Activated T-cell treated with anti-CD3 and anti-CD28 coated beads, Interleukin-2, amount 50 U/mL, for 24 hours (primary cell): ENCODE results near the gene ZNF74.

Experiments
- DNase-seq: peaks from one replicate; pipeline ENCODE4 v3.0.0-alpha.2; 2020
- H3K27ac Mint-ChIP-seq: 2 replicates; pipeline ENCODE4 v1.8.0; 2020; ENCODE audit warnings: mild to moderate bottlenecking, mixed read lengths
- H3K27me3 Mint-ChIP-seq: 2 replicates; pipeline ENCODE4 v1.8.0; 2020; ENCODE audit warnings: mixed read lengths
- H3K36me3 Mint-ChIP-seq: 2 replicates; pipeline ENCODE4 v1.8.0; 2020; ENCODE audit warnings: low read depth, mixed read lengths
- H3K4me1 Mint-ChIP-seq: 2 replicates; pipeline ENCODE4 v1.8.0; 2020; ENCODE audit warnings: low read depth, mixed read lengths
- H3K4me3 Mint-ChIP-seq: 2 replicates; pipeline ENCODE4 v1.8.0; 2020; ENCODE audit warnings: mild to moderate bottlenecking, moderate library complexity, mixed read lengths
- H3K9me3 Mint-ChIP-seq: 2 replicates; pipeline ENCODE4 v1.8.0; 2020; ENCODE audit warnings: mixed read lengths

ZNF74 gene

DNA sequence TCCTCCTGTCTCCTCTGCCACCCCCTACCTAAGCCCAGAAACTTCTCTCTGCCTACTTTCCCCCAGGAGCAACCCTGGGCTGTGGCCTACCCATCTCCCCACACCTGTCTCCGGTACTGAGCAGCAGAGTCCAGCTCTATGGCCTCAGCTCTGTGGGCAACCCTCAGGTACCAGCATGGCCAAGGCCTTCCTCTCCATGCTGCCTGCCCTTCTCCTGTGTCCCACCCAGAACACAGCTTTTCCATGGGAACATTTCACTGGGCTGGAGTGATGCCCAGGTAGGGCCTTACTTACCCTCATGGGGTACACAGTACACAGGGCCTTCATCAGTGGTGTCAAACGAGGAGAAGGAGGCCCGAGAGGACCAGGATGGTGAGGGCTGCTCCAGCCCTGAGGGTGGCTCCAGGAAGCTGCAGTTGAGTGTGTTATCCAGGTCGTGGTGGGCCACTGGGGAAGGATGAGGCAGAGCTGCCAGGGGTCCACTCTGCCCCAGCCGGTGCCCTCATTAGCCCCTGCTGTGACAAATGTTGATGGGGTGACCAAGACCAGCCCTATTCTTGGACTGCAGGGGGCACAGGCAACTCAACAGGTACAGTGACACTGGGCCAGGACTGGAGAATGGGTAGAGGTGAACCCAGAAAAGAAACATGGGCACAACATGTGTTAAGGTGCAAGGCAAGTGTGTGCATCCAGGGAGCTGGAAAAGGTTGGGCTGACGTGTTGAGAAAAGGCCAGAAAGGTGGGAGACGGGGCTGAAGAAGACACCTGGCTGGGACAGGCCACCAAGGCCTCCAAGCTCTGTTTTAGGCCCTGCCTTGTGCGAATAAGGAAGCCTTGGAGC, 33.4 kb downstream of the ZNF74 start:
- DNase-seq: peak; percentile 27
- Mint-ChIP-seq H3K27ac (no peak overlapping the region), H3K36me3 (no peaks in the 10 kb centered on the region), H3K9me3 (no peaks in the 10 kb centered on the region), H3K27me3 (peaks cover 62% of the 10 kb centered on the region), H3K4me1 (peaks cover 25% of the 10 kb centered on the region), H3K4me3 (no peak overlapping the region)

DNA sequence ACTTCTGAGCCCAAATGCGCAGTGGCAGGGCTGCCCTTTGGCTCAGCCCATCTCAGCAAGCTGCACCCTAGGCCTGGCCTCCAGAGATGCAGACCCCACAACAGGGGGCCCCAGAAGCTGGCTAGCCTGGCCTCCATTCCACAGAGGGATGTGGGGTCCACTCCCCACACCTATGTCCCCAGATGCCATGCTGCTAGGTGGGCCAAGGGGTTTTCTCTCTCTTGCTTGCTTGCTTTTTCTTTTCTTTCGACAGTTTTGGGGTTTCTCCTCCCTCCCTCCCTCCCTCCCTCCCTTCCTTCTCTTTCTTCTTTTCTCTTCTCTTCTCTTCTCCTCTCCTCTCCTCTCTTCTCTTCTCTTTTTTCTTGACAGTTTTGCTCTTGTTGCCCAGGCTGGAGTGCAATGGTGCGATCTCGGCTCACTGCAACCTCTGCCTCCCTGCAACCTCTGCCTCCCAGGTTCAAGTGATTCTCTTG, 34.0 kb downstream of the ZNF74 start:
- no peak overlapping the region for H3K4me3 Mint-ChIP-seq
- DNase-seq: peak; percentile 26
- no peaks in the 10 kb centered on the region for H3K9me3 Mint-ChIP-seq
- peaks cover 68% of the 10 kb centered on the region for H3K27me3 Mint-ChIP-seq
- peaks cover 25% of the 10 kb centered on the region for H3K4me1 Mint-ChIP-seq
- H3K27ac Mint-ChIP-seq: no peak overlapping the region
- no peaks in the 10 kb centered on the region for H3K36me3 Mint-ChIP-seq

DNA sequence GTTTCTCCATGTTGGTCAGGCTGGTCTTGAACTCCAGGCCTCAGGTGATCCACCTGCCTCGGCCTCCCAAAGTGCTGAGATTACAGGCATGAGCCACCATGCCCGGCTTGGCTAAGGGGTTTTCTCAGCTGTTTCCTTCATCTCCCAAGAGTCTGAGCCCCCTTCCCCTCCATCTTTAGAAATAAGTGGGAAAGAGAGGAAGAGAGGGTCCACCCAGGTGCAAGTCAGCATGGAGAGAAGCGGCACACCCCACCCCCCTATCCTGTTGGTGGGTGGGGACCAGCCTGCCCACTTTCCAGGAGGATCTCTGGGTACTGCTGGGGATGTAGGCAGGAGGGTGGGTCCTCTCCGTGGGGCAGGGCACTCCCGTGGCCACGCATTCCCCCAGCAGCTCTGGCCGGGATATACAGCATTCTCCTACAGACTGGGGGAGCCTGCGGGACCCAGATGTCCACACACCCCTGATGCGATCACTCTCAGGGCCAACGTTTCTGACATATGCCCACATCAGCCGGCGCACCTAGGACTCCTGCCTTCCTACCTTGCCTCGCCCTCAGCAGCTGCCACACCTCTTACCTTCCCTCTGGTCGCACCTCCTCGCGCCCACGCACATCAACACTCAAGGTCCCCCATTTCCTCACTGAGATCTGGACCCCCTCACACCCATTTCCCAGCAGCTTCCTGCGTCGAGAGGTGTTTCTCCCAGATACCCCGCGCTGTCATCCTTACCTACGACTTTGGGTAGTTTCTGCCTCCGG, 34.7 kb downstream of the ZNF74 start:
- peaks cover 68% of the 10 kb centered on the region for H3K27me3 Mint-ChIP-seq
- H3K4me1 Mint-ChIP-seq: peaks cover 25% of the 10 kb centered on the region
- no peaks in the 10 kb centered on the region for H3K9me3 Mint-ChIP-seq
- H3K4me3 Mint-ChIP-seq: peak overlapping the region; percentile 72
- H3K27ac Mint-ChIP-seq: no peak overlapping the region
- DNase-seq: peak; percentile 25
- no peaks in the 10 kb centered on the region for H3K36me3 Mint-ChIP-seq

DNA sequence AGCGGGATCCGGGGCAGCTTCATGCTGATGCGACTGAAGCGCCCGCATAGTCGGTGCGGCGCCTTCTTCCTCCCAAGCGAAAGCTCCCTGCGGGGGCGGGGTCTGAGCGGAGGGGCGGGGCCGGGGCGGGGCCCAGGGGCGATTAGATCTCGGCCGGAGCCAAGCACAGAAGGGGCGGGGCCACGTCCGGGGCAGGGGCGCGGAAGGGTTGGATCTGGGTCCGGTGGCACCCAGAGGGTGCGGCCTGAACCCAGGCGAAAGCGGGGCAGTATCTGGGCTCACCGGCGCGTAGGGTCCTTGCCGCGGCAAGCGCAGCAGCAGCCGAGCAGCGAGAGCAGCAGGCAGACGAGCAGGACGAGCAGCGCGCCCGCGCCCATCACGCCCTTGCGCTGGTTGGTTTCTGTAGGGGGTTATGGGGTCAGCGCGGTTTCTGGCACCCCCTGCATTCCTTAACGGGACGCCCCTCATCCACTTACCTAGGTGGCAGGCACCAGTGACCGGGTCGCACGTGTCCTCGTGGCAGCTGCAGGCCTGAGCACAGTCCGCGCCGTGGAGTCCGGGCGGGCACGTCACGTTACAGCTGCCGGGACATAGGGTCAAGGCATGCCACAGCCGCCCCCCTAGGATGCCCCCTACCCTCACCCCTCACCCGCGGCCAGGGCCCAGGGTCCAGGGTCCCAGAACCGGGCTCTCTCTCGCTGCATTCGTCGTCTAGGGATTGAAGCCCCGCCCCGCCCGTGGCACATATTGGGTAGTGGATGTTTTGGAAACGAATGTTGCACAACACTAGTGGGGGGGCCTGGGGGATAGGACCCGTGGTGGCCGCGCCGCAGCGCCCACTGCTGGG, 35.5 kb downstream of the ZNF74 start:
- peaks cover 70% of the 10 kb centered on the region for H3K27me3 Mint-ChIP-seq
- H3K4me3 Mint-ChIP-seq: peak overlapping the region; percentile 72
- H3K36me3 Mint-ChIP-seq: no peaks in the 10 kb centered on the region
- H3K9me3 Mint-ChIP-seq: no peaks in the 10 kb centered on the region
- peaks cover 25% of the 10 kb centered on the region for H3K4me1 Mint-ChIP-seq
- H3K27ac Mint-ChIP-seq: no peak overlapping the region
- peak; percentile 85 for DNase-seq

DNA sequence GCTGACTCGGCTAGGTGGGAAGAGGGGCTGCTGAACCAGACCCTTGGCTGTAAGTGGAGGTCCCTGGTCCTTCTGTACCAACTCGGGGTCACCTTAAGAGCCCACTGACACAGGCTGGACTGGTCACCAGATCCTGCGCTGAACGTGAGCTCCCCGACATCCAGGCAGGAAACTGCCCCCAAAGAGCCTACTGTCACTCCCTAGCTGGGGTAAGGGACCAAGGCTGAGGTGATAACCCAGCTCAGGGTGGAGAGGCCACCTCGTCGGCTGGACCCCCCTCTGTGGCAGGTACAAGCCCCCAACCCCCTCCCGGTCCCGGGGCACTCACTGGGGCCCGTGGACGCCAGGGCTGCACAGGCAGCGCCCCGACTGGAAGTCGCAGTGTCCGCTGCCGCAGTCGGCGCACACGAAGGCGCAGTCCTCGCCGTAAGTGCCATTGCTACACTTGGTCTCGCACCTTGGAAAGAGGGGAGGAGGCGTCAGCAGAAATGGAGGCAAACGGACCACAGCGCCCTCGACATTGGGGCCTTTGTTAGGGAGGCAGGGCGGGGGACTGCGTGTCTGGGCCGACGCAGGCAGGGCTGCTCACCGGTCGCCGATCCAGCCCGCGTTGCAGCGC, 36.3 kb downstream of the ZNF74 start:
- H3K4me1 Mint-ChIP-seq: peaks cover 25% of the 10 kb centered on the region
- DNase-seq: peak; percentile 56
- H3K27me3 Mint-ChIP-seq: peaks cover 75% of the 10 kb centered on the region
- no peaks in the 10 kb centered on the region for H3K36me3 Mint-ChIP-seq
- H3K9me3 Mint-ChIP-seq: no peaks in the 10 kb centered on the region
- no peak overlapping the region for H3K27ac Mint-ChIP-seq
- peak overlapping the region; percentile 47 for H3K4me3 Mint-ChIP-seq

DNA sequence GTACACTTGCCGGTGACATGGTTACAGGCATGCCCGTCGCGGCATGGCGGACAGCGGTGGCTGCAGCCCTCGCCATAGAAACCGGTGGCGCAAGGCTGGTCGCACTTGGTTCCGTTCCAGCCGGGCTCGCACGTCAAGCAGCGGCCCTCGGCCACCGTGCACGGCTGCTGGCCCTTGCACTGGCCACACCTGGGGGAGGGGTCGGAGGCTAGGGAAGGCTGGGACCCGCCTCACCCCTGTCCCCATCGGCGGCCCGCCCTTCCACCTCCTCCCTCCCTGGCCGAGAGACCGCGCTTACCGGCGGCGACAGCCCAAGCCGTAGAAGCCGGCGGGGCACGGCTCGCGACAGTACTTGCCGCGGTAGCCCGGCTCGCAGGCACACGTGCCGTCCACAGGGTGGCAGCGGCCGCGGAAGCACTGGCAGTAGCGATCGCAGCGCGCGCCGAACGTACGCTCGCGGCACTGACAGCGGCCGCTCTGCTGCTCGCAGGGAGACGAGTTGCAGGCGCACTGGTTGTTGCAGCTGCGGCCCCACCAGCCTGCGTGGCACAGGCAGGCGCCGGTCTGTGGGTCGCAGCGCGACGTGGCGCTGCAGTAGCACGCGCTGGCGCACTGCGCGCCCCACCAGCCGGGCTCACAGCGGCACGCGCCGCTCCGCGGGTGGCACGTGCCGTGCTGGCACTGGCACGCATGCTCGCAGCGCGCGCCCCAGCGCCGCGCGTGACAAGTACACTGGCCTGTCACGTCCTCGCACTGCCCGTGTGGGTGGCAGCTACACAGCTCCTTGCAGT, 37.0 kb downstream of the ZNF74 start:
- Mint-ChIP-seq H3K27me3 (peaks cover 82% of the 10 kb centered on the region), H3K27ac (no peak overlapping the region), H3K4me1 (peaks cover 27% of the 10 kb centered on the region), H3K4me3 (peak overlapping the region; percentile 47), H3K9me3 (no peaks in the 10 kb centered on the region), H3K36me3 (no peaks in the 10 kb centered on the region)
- peak; percentile 77 for DNase-seq

DNA sequence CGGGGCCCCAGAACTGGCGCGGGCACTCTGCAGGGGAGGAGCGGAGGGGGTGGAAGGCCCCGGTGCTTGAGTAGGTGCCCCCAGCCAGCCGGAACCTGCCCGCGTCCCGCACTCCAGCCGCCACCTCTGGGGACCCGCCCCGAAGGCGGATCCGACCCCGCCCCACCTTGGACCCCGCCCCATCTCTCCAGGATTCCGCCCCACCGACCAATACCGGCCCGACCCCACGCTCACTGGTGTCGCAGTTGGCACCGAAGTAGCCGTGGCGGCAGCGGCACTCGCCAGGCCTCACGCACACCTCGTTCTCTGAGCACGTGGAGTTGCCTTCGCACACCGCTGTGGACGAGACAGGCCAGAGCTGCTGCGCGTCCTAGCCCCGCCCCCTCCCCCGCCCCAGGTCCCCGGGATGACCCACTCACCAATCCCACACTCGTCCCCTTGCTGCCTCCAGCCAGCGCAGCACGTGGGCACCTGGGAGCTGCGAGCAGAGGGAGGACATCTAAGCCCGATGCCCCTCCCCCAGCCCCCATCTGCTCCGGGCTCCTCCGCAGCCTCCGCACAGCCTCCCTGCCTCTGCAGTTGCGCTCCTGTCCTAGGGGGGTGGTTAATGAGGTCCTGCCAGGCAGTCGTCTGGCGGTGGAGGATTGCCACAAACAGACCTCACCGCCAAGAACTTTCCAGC, 37.7 kb downstream of the ZNF74 start:
- Mint-ChIP-seq H3K27ac (no peak overlapping the region), H3K4me3 (no peak overlapping the region)

DNA sequence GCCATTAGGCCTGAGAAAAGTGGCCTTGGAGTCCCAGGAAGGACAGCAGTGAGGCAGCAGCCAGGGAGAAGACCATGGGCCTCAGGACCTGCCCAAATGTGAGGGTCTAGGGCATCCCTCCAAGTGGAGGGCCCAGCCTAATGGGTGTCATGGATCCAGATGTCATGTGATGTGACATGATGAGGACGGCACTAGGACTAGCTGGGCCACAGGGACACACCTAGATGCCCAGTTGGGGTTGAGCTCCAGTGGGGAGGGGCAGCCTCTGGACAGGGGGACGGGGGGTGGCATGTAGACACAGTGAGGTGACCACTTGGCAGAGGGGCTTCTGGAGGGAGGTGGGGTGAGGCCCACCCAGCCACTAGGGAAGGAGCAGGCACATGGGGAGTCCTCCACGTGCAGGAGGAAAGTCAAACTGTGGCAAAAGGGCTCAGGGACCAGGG, 38.3 kb downstream of the ZNF74 start:
- Mint-ChIP-seq H3K4me1 (peaks cover 34% of the 10 kb centered on the region), H3K27ac (no peak overlapping the region), H3K9me3 (no peaks in the 10 kb centered on the region)

More for the DNA sequence above, 37.7 kb downstream of the ZNF74 start:
- DNase-seq: no peak
- H3K27me3 Mint-ChIP-seq: peaks cover 81% of the 10 kb centered on the region
- H3K4me1 Mint-ChIP-seq: peaks cover 27% of the 10 kb centered on the region
- no peaks in the 10 kb centered on the region for H3K36me3 Mint-ChIP-seq
- no peaks in the 10 kb centered on the region for H3K9me3 Mint-ChIP-seq

DNA sequence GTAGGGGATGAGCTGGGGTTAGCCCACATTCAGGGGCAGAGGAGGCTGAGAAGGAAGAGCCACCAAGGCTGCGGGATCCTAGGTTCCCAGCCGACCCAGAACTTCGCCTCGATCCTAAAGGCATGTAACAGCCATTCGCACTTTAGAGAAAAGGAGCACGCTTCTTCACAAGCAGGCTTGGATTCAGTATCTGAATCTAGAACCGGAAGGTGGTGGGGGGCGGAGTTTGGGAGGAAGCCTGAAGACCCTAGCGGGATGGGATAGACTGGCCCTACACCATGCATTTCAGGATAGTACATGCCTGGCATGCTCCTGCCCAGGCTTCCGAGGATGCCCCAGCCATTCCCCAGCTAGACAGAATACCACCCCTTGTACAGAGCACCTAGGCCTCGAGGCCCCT, 39.2 kb downstream of the ZNF74 start:
- H3K4me3 Mint-ChIP-seq: no peak overlapping the region
- no peak for DNase-seq
- peaks cover 76% of the 10 kb centered on the region for H3K27me3 Mint-ChIP-seq
- no peaks in the 10 kb centered on the region for H3K36me3 Mint-ChIP-seq
- no peak overlapping the region for H3K27ac Mint-ChIP-seq
- peaks cover 35% of the 10 kb centered on the region for H3K4me1 Mint-ChIP-seq
- no peaks in the 10 kb centered on the region for H3K9me3 Mint-ChIP-seq

More for the DNA sequence above, 38.3 kb downstream of the ZNF74 start:
- H3K27me3 Mint-ChIP-seq: peaks cover 81% of the 10 kb centered on the region
- no peak for DNase-seq
- H3K4me3 Mint-ChIP-seq: no peak overlapping the region
- no peaks in the 10 kb centered on the region for H3K36me3 Mint-ChIP-seq

DNA sequence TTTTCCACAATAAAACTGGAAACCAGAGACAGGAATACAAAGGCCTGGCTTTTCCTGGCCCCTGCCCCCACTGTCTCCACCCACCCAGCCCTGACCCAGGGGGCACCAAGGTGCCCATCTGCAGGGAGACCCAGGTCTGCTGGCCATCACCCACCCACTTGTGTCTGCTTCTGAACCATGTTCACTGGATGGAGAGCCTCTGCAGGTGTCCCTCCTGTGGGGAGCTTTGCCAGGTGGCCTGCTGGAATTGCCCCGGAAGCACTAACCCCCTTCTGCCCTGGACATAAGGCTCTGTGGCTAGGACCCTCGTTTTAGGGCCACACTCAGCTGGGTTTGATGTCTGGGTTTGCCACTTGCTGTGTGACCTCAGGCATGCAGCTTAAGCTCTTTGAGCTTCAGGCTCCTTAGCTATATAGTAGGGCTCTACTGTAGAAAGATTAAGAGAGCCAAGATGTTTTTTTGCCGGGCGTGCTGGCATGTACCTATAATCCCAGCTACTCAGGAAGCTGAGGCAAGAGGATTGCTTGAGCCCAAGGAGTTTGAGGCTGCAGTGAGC, 39.8 kb downstream of the ZNF74 start:
- Mint-ChIP-seq H3K36me3 (no peaks in the 10 kb centered on the region), H3K27ac (no peak overlapping the region), H3K27me3 (peaks cover 76% of the 10 kb centered on the region), H3K4me1 (peaks cover 33% of the 10 kb centered on the region), H3K9me3 (no peaks in the 10 kb centered on the region), H3K4me3 (no peak overlapping the region)
- DNase-seq: no peak

DNA sequence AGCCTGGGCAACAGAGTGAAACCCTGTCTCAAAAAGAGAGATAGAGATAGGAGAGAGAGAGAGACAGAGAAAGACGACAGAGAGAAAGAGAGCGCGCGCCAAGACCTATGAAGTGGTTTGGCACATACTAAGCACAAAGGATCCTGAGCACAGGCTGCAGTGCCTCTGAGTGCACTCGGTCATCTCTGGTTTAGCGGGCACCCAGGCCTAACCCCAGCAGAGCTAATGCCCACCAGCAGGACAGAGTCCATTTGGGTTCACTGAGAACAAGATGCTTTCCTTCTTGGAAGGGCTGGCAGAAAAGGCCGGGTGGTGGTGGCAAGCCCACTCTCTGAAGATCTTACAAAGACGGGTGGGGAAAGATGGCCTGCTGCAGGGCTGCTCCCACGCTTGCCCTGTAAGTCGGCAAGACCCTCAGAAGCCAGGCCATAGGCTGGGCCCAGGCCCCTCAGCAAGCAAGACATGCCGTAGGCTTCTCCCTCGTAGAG, 40.4 kb downstream of the ZNF74 start:
- no peaks in the 10 kb centered on the region for H3K36me3 Mint-ChIP-seq
- no peak overlapping the region for H3K27ac Mint-ChIP-seq
- H3K27me3 Mint-ChIP-seq: peaks cover 72% of the 10 kb centered on the region
- DNase-seq: no peak
- H3K4me3 Mint-ChIP-seq: no peak overlapping the region
- H3K9me3 Mint-ChIP-seq: no peaks in the 10 kb centered on the region
- H3K4me1 Mint-ChIP-seq: peaks cover 28% of the 10 kb centered on the region

DNA sequence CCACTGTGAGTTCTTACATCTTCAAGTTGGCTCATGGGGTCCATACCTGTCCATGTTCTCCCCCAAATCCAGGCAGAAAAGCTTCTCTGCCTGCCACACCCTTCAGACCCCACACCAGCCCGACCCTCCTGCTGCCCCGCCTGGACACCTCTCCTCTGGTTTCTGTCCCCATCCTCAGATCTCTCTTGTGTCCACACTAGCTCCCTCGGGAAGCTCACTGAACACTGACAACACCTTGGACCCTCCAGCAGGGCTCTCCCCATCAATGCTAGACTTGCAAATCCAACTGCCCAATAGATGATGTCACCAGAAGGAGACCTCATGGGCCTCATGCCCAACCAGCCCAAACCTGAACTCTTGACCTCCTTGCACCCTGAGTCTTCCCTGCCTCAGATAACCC, 40.8 kb downstream of the ZNF74 start:
- DNase-seq: no peak
- Mint-ChIP-seq H3K4me1 (peaks cover 24% of the 10 kb centered on the region), H3K27me3 (peaks cover 68% of the 10 kb centered on the region), H3K36me3 (no peaks in the 10 kb centered on the region), H3K4me3 (no peak overlapping the region), H3K27ac (no peak overlapping the region), H3K9me3 (no peaks in the 10 kb centered on the region)
